ENCODE measurements around the gene NAA20. TPM values are rescaled to one million over a fixed set of nuclear protein-coding genes. Genes with fewer than 3 reads are reported as not detected.

NAA20 gene
- total and polyA plus RNA-seq, 2 of the 13 experiments (the other 11 are each of a cell fraction or from before 2014, with no cell fraction given) = 81.9 to 82.8 TPM

DNA sequence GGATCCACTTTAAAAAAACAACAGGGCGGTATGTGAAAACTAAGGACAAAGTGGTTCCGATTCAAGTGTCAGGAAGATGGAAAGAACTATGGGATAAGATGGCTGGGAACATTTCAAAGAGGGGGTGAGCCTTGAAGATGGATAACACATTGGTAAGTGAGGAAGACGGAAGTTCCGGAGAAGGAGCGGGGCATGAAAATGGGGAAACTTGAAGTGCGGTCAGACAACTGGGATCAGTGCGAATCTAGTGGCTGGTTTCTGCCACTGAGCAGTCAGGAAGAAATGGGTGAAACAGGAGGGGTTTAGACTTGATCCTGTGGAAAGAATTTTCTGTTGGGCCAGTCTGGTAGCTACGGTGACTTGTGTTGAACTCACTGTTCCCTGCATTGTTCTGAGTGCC is 1.2 kb downstream of the NAA20 start (continued):
- TF ChIP-seq, protein P1, sequence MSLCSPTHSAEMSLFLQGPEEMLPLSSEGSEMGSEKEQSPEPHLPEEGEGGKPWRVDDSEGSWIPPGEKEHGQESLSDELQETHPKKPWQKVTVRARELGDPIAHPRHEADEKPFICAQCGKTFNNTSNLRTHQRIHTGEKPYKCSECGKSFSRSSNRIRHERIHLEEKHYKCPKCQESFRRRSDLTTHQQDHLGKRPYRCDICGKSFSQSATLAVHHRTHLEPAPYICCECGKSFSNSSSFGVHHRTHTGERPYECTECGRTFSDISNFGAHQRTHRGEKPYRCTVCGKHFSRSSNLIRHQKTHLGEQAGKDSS (CRISPR knock-in tag; IDR thresholded peaks at IDR 0.05; ENCODE audit: borderline replicate concordance, low read depth) = 0 out of 2 replicates have a peak, but pooled peaks have one; percentile 21
- TF ChIP-seq, protein P2, sequence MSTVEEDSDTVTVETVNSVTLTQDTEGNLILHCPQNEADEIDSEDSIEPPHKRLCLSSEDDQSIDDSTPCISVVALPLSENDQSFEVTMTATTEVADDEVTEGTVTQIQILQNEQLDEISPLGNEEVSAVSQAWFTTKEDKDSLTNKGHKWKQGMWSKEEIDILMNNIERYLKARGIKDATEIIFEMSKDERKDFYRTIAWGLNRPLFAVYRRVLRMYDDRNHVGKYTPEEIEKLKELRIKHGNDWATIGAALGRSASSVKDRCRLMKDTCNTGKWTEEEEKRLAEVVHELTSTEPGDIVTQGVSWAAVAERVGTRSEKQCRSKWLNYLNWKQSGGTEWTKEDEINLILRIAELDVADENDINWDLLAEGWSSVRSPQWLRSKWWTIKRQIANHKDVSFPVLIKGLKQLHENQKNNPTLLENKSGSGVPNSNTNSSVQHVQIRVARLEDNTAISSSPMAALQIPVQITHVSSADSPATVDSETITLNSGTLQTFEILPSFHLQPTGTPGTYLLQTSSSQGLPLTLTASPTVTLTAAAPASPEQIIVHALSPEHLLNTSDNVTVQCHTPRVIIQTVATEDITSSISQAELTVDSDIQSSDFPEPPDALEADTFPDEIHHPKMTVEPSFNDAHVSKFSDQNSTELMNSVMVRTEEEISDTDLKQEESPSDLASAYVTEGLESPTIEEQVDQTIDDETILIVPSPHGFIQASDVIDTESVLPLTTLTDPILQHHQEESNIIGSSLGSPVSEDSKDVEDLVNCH (CRISPR knock-in tag; IDR thresholded peaks at IDR 0.05) = 0 out of 2 replicates have a peak, but pooled peaks have one; percentile 47
- TF ChIP-seq, protein P3, sequence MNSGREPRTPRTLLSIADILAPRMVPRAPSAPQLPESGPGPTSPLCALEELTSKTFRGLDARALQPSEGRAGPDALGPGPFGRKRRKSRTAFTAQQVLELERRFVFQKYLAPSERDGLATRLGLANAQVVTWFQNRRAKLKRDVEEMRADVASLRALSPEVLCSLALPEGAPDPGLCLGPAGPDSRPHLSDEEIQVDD (CRISPR knock-in tag; IDR thresholded peaks at IDR 0.05; ENCODE audit: borderline replicate concordance) = no peak
- TF ChIP-seq HOXA5 (CRISPR knock-in tag; IDR thresholded peaks at IDR 0.05) = no peak
- peak; percentile 12; the same call in 1 of the 2 replicates for TF ChIP-seq ZNF264 (CRISPR knock-in tag; IDR thresholded peaks at IDR 0.05)
- 0 out of 2 replicates have a peak, but pooled peaks have one; percentile 9 for TF ChIP-seq FOXJ3 (CRISPR knock-in tag; IDR thresholded peaks at IDR 0.05; ENCODE audit: borderline replicate concordance)
- no peak for TF ChIP-seq GABPA (IDR thresholded peaks at IDR 0.05; ENCODE audit: low read depth, low read length)
- TF ChIP-seq GABPA (CRISPR knock-in tag; IDR thresholded peaks at IDR 0.05; ENCODE audit: low read depth) = no peak
- TF ChIP-seq, protein P4, sequence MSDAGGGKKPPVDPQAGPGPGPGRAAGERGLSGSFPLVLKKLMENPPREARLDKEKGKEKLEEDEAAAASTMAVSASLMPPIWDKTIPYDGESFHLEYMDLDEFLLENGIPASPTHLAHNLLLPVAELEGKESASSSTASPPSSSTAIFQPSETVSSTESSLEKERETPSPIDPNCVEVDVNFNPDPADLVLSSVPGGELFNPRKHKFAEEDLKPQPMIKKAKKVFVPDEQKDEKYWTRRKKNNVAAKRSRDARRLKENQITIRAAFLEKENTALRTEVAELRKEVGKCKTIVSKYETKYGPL (CRISPR knock-in tag; IDR thresholded peaks at IDR 0.05) = no peak
- TF ChIP-seq TRIM24 (CRISPR knock-in tag; IDR thresholded peaks at IDR 0.05) = no peak
- no peak for TF ChIP-seq HNRNPK (IDR thresholded peaks at IDR 0.05; ENCODE audit: low read depth, low read length, poor library complexity, severe bottlenecking)
- 0 out of 2 replicates have a peak, but pooled peaks have one; percentile 38 for TF ChIP-seq GTF3A (CRISPR knock-in tag; conservative IDR thresholded peaks at IDR 0.05)
- 0 out of 2 replicates have a peak, but pooled peaks have one; percentile 57 for TF ChIP-seq ZFP36L1 (CRISPR knock-in tag; IDR thresholded peaks at IDR 0.05)
- TF ChIP-seq ESRRA (CRISPR knock-in tag; IDR thresholded peaks at IDR 0.05; ENCODE audit: low read depth) = no peak
- TF ChIP-seq LCORL (IDR thresholded peaks at IDR 0.05) = no peak
- no peak for TF ChIP-seq LCORL (CRISPR knock-in tag; IDR thresholded peaks at IDR 0.05)
- no peak for TF ChIP-seq MYC (CRISPR knock-in tag; IDR thresholded peaks at IDR 0.05; ENCODE audit: borderline replicate concordance)
- TF ChIP-seq, protein P5, sequence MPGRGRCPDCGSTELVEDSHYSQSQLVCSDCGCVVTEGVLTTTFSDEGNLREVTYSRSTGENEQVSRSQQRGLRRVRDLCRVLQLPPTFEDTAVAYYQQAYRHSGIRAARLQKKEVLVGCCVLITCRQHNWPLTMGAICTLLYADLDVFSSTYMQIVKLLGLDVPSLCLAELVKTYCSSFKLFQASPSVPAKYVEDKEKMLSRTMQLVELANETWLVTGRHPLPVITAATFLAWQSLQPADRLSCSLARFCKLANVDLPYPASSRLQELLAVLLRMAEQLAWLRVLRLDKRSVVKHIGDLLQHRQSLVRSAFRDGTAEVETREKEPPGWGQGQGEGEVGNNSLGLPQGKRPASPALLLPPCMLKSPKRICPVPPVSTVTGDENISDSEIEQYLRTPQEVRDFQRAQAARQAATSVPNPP (CRISPR knock-in tag; IDR thresholded peaks at IDR 0.05) = no peak
- no peak for TF ChIP-seq MXI1 (IDR thresholded peaks at IDR 0.05; ENCODE audit: borderline replicate concordance, low read depth, low read length)
- no peak for TF ChIP-seq ZNF615 (CRISPR knock-in tag; IDR thresholded peaks at IDR 0.05; ENCODE audit: borderline replicate concordance)
- 0 out of 2 replicates have a peak, but pooled peaks have one; percentile 31 for TF ChIP-seq SMYD3 (CRISPR knock-in tag; IDR thresholded peaks at IDR 0.05)
